HepG2 (cell line): ENCODE data around the gene ROMO1. TPM values are rescaled to one million over a fixed set of nuclear protein-coding genes. Genes with fewer than 3 reads are reported as not detected.

ENCODE experiments used
- CEBPZ ChIP-seq: IDR thresholded peaks from 2 replicates; pipeline ENCODE4 v1.6.1; 2012; ENCODE audit warnings: low read length, improper control_type of control experiment
- DPF2 ChIP-seq: sonication (generic); formaldehyde crosslinking; IDR thresholded peaks from 2 replicates; pipeline ENCODE4 v1.4.0; 2020; ENCODE audit warnings: mild to moderate bottlenecking, low read depth, missing genetic modification reagents, borderline replicate concordance
- FLYWCH1 ChIP-seq: sonication (generic); formaldehyde crosslinking; IDR thresholded peaks from 2 replicates; pipeline ENCODE4 v1.8.1; 2023; ENCODE audit warnings: mild to moderate bottlenecking, missing genetic modification reagents
- MLXIP ChIP-seq: sonication (generic); formaldehyde crosslinking; IDR thresholded peaks from 2 replicates; pipeline ENCODE4 v1.9.0; 2021; ENCODE audit warnings: missing genetic modification reagents, borderline replicate concordance
- MXD4 ChIP-seq: IDR thresholded peaks from 2 replicates; pipeline ENCODE4 v1.6.1; 2016; ENCODE audit warnings: mild to moderate bottlenecking, missing biosample characterization, missing genetic modification reagents
- NR2C2 ChIP-seq: sonication (generic); formaldehyde crosslinking; IDR thresholded peaks from 2 replicates; pipeline ENCODE4 v1.4.0; 2020; ENCODE audit warnings: missing genetic modification reagents, mild to moderate bottlenecking, moderate library complexity, borderline replicate concordance
- RAD51 ChIP-seq: fragments of 450-650 bp; IDR thresholded peaks from 2 replicates; pipeline ENCODE4 v1.6.1; 2016; ENCODE audit warnings: borderline replicate concordance
- SPEN ChIP-seq: sonication (generic); formaldehyde crosslinking; IDR thresholded peaks from 2 replicates; pipeline ENCODE4 v1.5.1; 2020; ENCODE audit warnings: low read depth, mild to moderate bottlenecking, missing genetic modification reagents
- TFDP2 ChIP-seq: sonication (generic); formaldehyde crosslinking; IDR thresholded peaks from 2 replicates; pipeline ENCODE4 v1.4.0; 2020; ENCODE audit warnings: missing genetic modification reagents
- ZBTB21 ChIP-seq: sonication (generic); formaldehyde crosslinking; IDR thresholded peaks from 2 replicates; pipeline ENCODE4 v1.4.0; 2020; ENCODE audit warnings: missing genetic modification reagents
- ZNF276 ChIP-seq: sonication (generic); formaldehyde crosslinking; IDR thresholded peaks from 2 replicates; pipeline ENCODE4 v1.4.0; 2020; ENCODE audit warnings: mild to moderate bottlenecking, low read depth, missing genetic modification reagents
- ZNF639 ChIP-seq: conservative IDR thresholded peaks from 2 replicates; pipeline ENCODE4 v1.6.1; 2018; ENCODE audit warnings: missing genetic modification reagents
- ZNF749 ChIP-seq: sonication (generic); formaldehyde crosslinking; IDR thresholded peaks from 2 replicates; pipeline ENCODE4 v1.8.0; 2022; ENCODE audit warnings: mild to moderate bottlenecking, missing genetic modification reagents, moderate library complexity, borderline replicate concordance
- ZXDC ChIP-seq: sonication (generic); formaldehyde crosslinking; IDR thresholded peaks from 2 replicates; pipeline ENCODE4 v1.5.0; 2020; ENCODE audit warnings: mild to moderate bottlenecking, missing genetic modification reagents
- polyA plus RNA-seq, 8 experiments: library from polyadenylated mRNA; depleted of rRNA in 3 of 8; stranded (reverse) in 7 of 8; unstranded in 1 of 8; fragments of >200 nt; fragmentation: Illumina TruSeq in 4 of 8; extraction: Trizol in 4 of 8; gene quantifications; 2 replicates each; pipeline versions ENCODE4 v1.2.1 to v1.2.3, GENCODE V29; 2011 to 2016; ENCODE audit warnings: low read depth in 4 of 8, missing spikeins in 1 of 8, mixed read lengths in 1 of 8; ENCODE audit not compliant: insufficient read depth in 1 of 8
- total RNA-seq, 5 experiments: library from RNA; depleted of rRNA; stranded (reverse); fragments of >200 nt; fragmentation: Illumina TruSeq; extraction: Trizol; gene quantifications; 2 replicates each; pipeline ENCODE4 v1.2.3, GENCODE V29; 2016; ENCODE audit warnings: low read depth in 1 of 5

The ROMO1 gene
- total and polyA plus RNA-seq, 2 of the 13 experiments (the other 11 are each of a cell fraction or from before 2014, with no cell fraction given): 636 to 755 TPM

GRCh38 chr20:35743693-35744491 lies 44.7 kb downstream of the ROMO1 start (continued):
- TF ChIP-seq MLXIP (no peak), CEBPZ (no peak), RAD51 (no peak), SPEN (CRISPR knock-in tag) (0 out of 2 replicates have a peak, but pooled peaks have one; percentile 18), ZNF276 (CRISPR knock-in tag) (no peak), FLYWCH1 (CRISPR knock-in tag) (no peak), ZNF639 (no peak), MXD4 (CRISPR knock-in tag) (no peak), TFDP2 (CRISPR knock-in tag) (peak; percentile 20; the same call in 1 of the 2 replicates), ZBTB21 (no peak), ZNF749 (CRISPR knock-in tag) (no peak), NR2C2 (CRISPR knock-in tag) (peak; percentile 50; the same call in 1 of the 2 replicates), DPF2 (CRISPR knock-in tag) (no peak), ZXDC (CRISPR knock-in tag) (no peak)
